Keratinocyte (primary cell): ENCODE measurements around the gene XPC.

Experiments used
- EZH2 ChIP-seq: IDR thresholded peaks from one replicate; pipeline ENCODE4 v1.6.1; 2012; ENCODE audit warnings: inconsistent platforms, mild to moderate bottlenecking, low read length, moderate library complexity
- TF ChIP-seq, protein P1 (sequence below), 3 experiments: IDR thresholded peaks in 1 of 3; conservative IDR thresholded peaks in 1 of 3; optimal IDR thresholded peaks in 1 of 3; 2 replicates in 2 of 3; 3 replicates in 1 of 3; pipeline versions ENCODE3 to v1.5.1; 2011; ENCODE audit warnings: low read length in 3 of 3, mild to moderate bottlenecking in 3 of 3, moderate library complexity in 2 of 3, control low read depth in 1 of 3, inconsistent platforms in 1 of 3; ENCODE audit not compliant: insufficient read depth in 2 of 3; ENCODE audit errors: extremely low read depth in 1 of 3

DNA sequence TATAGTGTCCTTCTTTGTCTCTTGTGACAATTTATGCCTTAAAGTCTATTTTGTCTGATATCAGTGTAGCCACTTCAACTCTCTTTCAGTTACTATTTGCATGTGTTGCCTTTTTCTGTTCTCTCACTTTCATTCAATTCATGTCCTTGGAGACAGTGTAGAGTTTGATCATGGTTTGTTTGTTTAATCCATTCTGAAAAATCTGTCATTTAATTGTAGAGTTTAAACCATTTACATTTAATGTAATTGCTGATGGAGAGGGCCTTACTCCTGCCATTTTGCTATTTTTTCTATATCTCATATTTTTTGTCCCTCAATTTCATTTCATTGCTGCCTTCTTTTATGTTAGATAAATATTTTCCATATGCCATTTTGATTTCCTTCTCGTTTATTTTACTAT lies 42.5 kb upstream of the XPC start:
- TF ChIP-seq, protein P1, sequence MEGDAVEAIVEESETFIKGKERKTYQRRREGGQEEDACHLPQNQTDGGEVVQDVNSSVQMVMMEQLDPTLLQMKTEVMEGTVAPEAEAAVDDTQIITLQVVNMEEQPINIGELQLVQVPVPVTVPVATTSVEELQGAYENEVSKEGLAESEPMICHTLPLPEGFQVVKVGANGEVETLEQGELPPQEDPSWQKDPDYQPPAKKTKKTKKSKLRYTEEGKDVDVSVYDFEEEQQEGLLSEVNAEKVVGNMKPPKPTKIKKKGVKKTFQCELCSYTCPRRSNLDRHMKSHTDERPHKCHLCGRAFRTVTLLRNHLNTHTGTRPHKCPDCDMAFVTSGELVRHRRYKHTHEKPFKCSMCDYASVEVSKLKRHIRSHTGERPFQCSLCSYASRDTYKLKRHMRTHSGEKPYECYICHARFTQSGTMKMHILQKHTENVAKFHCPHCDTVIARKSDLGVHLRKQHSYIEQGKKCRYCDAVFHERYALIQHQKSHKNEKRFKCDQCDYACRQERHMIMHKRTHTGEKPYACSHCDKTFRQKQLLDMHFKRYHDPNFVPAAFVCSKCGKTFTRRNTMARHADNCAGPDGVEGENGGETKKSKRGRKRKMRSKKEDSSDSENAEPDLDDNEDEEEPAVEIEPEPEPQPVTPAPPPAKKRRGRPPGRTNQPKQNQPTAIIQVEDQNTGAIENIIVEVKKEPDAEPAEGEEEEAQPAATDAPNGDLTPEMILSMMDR (optimal IDR thresholded peaks at IDR 0.05 in 1 of 3, IDR thresholded peaks at IDR 0.05 in 1 of 3, conservative IDR thresholded peaks at IDR 0.05 in 1 of 3; ENCODE audit: extremely low read depth in 1 of 3, insufficient read depth in 2 of 3, low read length in 3 of 3), result no peak
- no peak for TF ChIP-seq EZH2
